ENCODE results near the gene SORCS3. TPM values are rescaled to one million over a fixed set of nuclear protein-coding genes. Genes with fewer than 3 reads are reported as not detected.

The SORCS3 gene
- total and polyA plus RNA-seq, 2 of the 4 experiments (the other 2 are of a cell fraction): not detected

- H3K14ac ChIP-seq (replicated peaks; ENCODE audit: low read depth, low read length): no peak overlapping the region
- no peak overlapping the region for H2BK120ac ChIP-seq (ENCODE audit: low read depth, low read length)
- WGBS, 2 experiments (ENCODE audit: extremely low coverage in 2 of 2, insufficient read length in 1 of 2): no CpG with 5 or more reads among the region's 5 CpGs
- no peak overlapping the region for H2BK15ac ChIP-seq (ENCODE audit: low read depth, low read length)
- no peak overlapping the region for H3K23ac ChIP-seq (ENCODE audit: low read depth, low read length)
- H3K9ac ChIP-seq (ENCODE audit: low read depth, low read length): no peak overlapping the region
- no peaks in the 10 kb centered on the region for H4K20me1 ChIP-seq (ENCODE audit: insufficient read depth, low read length)
- intact Hi-C loops (cut with micrococcal nuclease) (no loop called here), dilution Hi-C loops (cut with HindIII; ENCODE audit: low sequenced_read_pairs, unreplicated experiment) (no loop called here), in situ Hi-C loops (cut with MboI; ENCODE audit: low sequenced_read_pairs) (no loop called here)
- no peak overlapping the region for H3K4ac ChIP-seq (ENCODE audit: low read depth, low read length)
- DNase-seq (no peak), ATAC-seq (ENCODE audit: low read depth) (no peak)
- no peak overlapping the region for H3K4me3 ChIP-seq (ENCODE audit: insufficient read depth, low read depth, low read length)
- POLR2A ChIA-PET (ENCODE audit: unreplicated experiment): no interaction called here
- no peak overlapping the region for H3K18ac ChIP-seq (ENCODE audit: low read depth, low read length)
- no peak overlapping the region for H3K56ac ChIP-seq (ENCODE audit: extremely low read depth, insufficient read depth, low read length)
- BruUV-seq (replicated peaks): no TSS peak
- H3K27me3 ChIP-seq (ENCODE audit: control insufficient read depth, insufficient read depth, low read length): no peaks in the 10 kb centered on the region
- H2AK5ac ChIP-seq (ENCODE audit: low read depth, low read length): no peak overlapping the region
- no peak overlapping the region for H3K27ac ChIP-seq (ENCODE audit: insufficient read depth, low read length)
- H4K91ac ChIP-seq (ENCODE audit: insufficient read depth, low read depth, low read length): no peak overlapping the region
- H2BK5ac ChIP-seq (ENCODE audit: low read depth, low read length, poor library complexity, severe bottlenecking): no peak overlapping the region
- no peak overlapping the region for H3K4me2 ChIP-seq (ENCODE audit: low read depth, low read length)
- CTCF ChIA-PET: no interaction called here
- H3K36me3 ChIP-seq (ENCODE audit: control insufficient read depth, insufficient read depth, low read length): no peaks in the 10 kb centered on the region
- H2AFZ ChIP-seq (replicated peaks; ENCODE audit: low read length, poor library complexity): no peak overlapping the region
- no peaks in the 10 kb centered on the region for H3K4me1 ChIP-seq (ENCODE audit: control insufficient read depth, insufficient read depth, low read length)
- H3K79me1 ChIP-seq (ENCODE audit: low read depth in 1 of 2, low read length in 2 of 2): no peaks in the 10 kb centered on the region
- no peak overlapping the region for H4K8ac ChIP-seq (ENCODE audit: low read depth in 2 of 2, low read length in 2 of 2)
- no peak overlapping the region for H4K5ac ChIP-seq (ENCODE audit: low read depth, low read length)
- H2BK20ac ChIP-seq (ENCODE audit: low read depth, low read length): no peak overlapping the region
- no peaks in the 10 kb centered on the region for H3K9me1 ChIP-seq (ENCODE audit: insufficient read depth, low read length)
- TF ChIP-seq RCOR1 (IDR thresholded peaks at IDR 0.05; ENCODE audit: insufficient replicate concordance, low read length): no peak
- TF ChIP-seq, protein P1, sequence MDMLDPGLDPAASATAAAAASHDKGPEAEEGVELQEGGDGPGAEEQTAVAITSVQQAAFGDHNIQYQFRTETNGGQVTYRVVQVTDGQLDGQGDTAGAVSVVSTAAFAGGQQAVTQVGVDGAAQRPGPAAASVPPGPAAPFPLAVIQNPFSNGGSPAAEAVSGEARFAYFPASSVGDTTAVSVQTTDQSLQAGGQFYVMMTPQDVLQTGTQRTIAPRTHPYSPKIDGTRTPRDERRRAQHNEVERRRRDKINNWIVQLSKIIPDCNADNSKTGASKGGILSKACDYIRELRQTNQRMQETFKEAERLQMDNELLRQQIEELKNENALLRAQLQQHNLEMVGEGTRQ (IDR thresholded peaks at IDR 0.05; ENCODE audit: low read depth, low read length): no peak
- no peak for TF ChIP-seq RFX5 (IDR thresholded peaks at IDR 0.05; ENCODE audit: low read depth, low read length)
- TF ChIP-seq POLR2A (IDR thresholded peaks at IDR 0.05; ENCODE audit: low read depth, low read length): no peak
- no peak for TF ChIP-seq SMC3 (IDR thresholded peaks at IDR 0.05; ENCODE audit: low read depth, low read length)
- TF ChIP-seq, protein P2, sequence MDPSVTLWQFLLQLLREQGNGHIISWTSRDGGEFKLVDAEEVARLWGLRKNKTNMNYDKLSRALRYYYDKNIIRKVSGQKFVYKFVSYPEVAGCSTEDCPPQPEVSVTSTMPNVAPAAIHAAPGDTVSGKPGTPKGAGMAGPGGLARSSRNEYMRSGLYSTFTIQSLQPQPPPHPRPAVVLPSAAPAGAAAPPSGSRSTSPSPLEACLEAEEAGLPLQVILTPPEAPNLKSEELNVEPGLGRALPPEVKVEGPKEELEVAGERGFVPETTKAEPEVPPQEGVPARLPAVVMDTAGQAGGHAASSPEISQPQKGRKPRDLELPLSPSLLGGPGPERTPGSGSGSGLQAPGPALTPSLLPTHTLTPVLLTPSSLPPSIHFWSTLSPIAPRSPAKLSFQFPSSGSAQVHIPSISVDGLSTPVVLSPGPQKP (IDR thresholded peaks at IDR 0.05; ENCODE audit: borderline replicate concordance, low read depth, low read length): no peak
- TF ChIP-seq CHD1 (IDR thresholded peaks at IDR 0.05; ENCODE audit: low read depth, low read length): no peak
- no peak for TF ChIP-seq MAZ (IDR thresholded peaks at IDR 0.05; ENCODE audit: borderline replicate concordance, low read depth, low read length)
- no peak for TF ChIP-seq BHLHE40 (IDR thresholded peaks at IDR 0.05; ENCODE audit: low read depth, low read length)
- TF ChIP-seq MAFK (IDR thresholded peaks at IDR 0.05; ENCODE audit: low read depth, low read length): no peak
- TF ChIP-seq MXI1 (IDR thresholded peaks at IDR 0.05; ENCODE audit: borderline replicate concordance, low read depth, low read length): no peak
- TF ChIP-seq NFE2L2 (IDR thresholded peaks at IDR 0.05; ENCODE audit: low read depth, low read length): no peak
- no peak for TF ChIP-seq FOS (IDR thresholded peaks at IDR 0.05; ENCODE audit: low read depth, low read length)
- TF ChIP-seq RAD21 (IDR thresholded peaks at IDR 0.05; ENCODE audit: low read length): no peak
- no peak for TF ChIP-seq CEBPB (IDR thresholded peaks at IDR 0.05; ENCODE audit: low read depth, low read length)
- TF ChIP-seq CTCF (conservative IDR thresholded peaks at IDR 0.05; ENCODE audit: low read depth, low read length): no peak
- H2AK9ac ChIP-seq (replicated peaks; ENCODE audit: low read depth, low read length, poor library complexity): no peak overlapping the region
- H3K9me3 ChIP-seq (ENCODE audit: control insufficient read depth, insufficient read depth, low read length): no peaks in the 10 kb centered on the region; the same call in none of the 2 replicates
These were observed 430.9 kb downstream of the SORCS3 start for GRCh38 chr10:105071980-105072379.

All from IMR-90 (cell line).